Testis (tissue), 3 donors: ENCODE data around the gene ALG13. TPM values are rescaled to one million over a fixed set of nuclear protein-coding genes. Genes with fewer than 3 reads are reported as not detected.

Experiments used
- DNase-seq: peaks from one replicate; pipeline ENCODE4 v3.0.0-alpha.2; 2019
- H3K27ac ChIP-seq, 2 donors: fragments of 200-600 bp; sonication (generic); one replicate each; pipeline ENCODE4 v1.5.1; 2019
- H3K27me3 ChIP-seq: fragments of 200-600 bp; sonication (generic); one replicate; pipeline ENCODE4 v1.5.1; 2019
- H3K36me3 ChIP-seq: fragments of 200-600 bp; sonication (generic); one replicate; pipeline ENCODE4 v1.5.1; 2017; ENCODE audit warnings: low read depth; ENCODE audit errors: missing control alignments
- H3K4me1 ChIP-seq: fragments of 200-600 bp; sonication (generic); one replicate; pipeline ENCODE4 v1.5.1; 2019
- H3K4me3 ChIP-seq, 2 donors: fragments of 200-600 bp; sonication (generic); one replicate each; pipeline ENCODE4 v1.5.1; 2017 to 2019
- H3K9me3 ChIP-seq: fragments of 200-600 bp; sonication (generic); one replicate; pipeline ENCODE4 v1.5.1; 2017
- POLR2A ChIP-seq: fragments of 450-650 bp; IDR thresholded peaks from one replicate; pipeline ENCODE4 v1.6.1; 2017; ENCODE audit warnings: antibody characterized with exemption, mild to moderate bottlenecking, moderate library complexity
- WGBS, 2 donors: methylation state at CpG; one replicate each; pipeline ENCODE4 v1.1.5; 2018; 5-methylcytosine and 5-hydroxymethylcytosine counted together
- intact Hi-C: fragments of 100-400 bp; cut with DNase I; formaldehyde crosslinking; loops from one replicate; pipeline ENCODE4 v1.15.1; 2023; ENCODE audit warnings: low total_unique reads
- polyA plus RNA-seq: library from polyadenylated mRNA; stranded (reverse); fragments of 350-450 nt; fragmentation: Illumina TruSeq; extraction: RNeasy Lipid Tissue Mini Kit (QIAGEN cat#74804); gene quantifications from one replicate; pipeline ENCODE4 v1.2.3, GENCODE V29; 2014; ENCODE audit warnings: low read depth, low replicate concordance; ENCODE audit not compliant: insufficient read depth
- total RNA-seq, 2 donors: library from RNA; depleted of rRNA; stranded (reverse); fragments of >200 nt; gene quantifications; one replicate each; pipeline ENCODE4 v1.2.3, GENCODE V29; 2016
- TF ChIP-seq, protein P1 (sequence below), 3 experiments: fragments of 450-650 bp in 2 of 3; fragments of 200-600 bp in 1 of 3; sonication (generic) in 1 of 3; IDR thresholded peaks; one replicate each; pipeline ENCODE4 v1.5.1; 2016 to 2019; ENCODE audit warnings: antibody characterized with exemption in 3 of 3, mild to moderate bottlenecking in 2 of 3, moderate library complexity in 1 of 3

Gene ALG13
- total and polyA plus RNA-seq, 3 donors from 2014 or later: 43.9 to 164 (median 163) TPM

DNA sequence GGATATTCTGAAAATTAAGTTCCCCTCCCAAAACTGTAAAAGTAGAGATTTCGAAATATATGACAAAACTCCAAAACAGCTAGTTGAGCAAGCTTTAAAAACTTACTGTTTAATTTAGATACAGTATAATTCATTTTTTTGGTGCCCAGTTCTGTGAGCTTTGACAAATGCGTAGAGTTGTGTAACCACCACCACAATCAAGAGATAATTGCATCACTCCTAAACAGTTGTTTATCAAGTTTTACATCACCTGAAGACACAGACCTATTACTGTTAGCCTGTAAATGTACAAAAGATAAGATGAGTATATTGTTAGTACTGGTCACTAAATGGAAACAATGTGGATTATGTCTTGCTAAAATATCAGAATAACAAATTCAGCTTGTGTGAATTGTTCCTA lies 62.3 kb downstream of the ALG13 start:
- H3K4me1 ChIP-seq: no peaks in the 10 kb centered on the region
- no peaks in the 10 kb centered on the region for H3K9me3 ChIP-seq
- no peak overlapping the region for H3K4me3 ChIP-seq
- DNase-seq: no peak
- 85% methylated on average over 2 of the region's 2 CpGs for WGBS, 2 donors
- TF ChIP-seq POLR2A: no peak
- TF ChIP-seq, protein P1, sequence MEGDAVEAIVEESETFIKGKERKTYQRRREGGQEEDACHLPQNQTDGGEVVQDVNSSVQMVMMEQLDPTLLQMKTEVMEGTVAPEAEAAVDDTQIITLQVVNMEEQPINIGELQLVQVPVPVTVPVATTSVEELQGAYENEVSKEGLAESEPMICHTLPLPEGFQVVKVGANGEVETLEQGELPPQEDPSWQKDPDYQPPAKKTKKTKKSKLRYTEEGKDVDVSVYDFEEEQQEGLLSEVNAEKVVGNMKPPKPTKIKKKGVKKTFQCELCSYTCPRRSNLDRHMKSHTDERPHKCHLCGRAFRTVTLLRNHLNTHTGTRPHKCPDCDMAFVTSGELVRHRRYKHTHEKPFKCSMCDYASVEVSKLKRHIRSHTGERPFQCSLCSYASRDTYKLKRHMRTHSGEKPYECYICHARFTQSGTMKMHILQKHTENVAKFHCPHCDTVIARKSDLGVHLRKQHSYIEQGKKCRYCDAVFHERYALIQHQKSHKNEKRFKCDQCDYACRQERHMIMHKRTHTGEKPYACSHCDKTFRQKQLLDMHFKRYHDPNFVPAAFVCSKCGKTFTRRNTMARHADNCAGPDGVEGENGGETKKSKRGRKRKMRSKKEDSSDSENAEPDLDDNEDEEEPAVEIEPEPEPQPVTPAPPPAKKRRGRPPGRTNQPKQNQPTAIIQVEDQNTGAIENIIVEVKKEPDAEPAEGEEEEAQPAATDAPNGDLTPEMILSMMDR (IDR thresholded peaks at IDR 0.05): no peak
- H3K27ac ChIP-seq: no peak overlapping the region
- H3K36me3 ChIP-seq: no peaks in the 10 kb centered on the region
- H3K27me3 ChIP-seq: no peaks in the 10 kb centered on the region
- intact Hi-C loops: no loop called here

DNA sequence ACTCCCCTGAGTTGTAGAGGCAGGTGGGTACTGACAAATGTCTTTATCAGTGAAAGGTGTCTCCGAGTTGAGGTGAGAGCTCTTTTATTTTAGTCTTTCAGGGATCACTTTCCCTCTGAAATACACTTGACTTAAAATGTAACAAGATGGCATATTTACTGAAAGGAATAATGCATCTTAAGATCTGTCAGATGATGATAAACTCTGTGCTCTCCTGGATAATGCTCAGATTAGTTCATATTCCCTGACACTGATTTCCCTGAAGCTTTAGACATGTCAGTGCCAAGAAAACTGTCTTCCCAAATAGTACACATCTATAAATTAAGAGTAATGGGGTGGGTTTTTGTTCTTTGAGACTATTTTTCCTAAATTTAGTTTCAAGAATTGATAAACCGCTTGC lies 75.5 kb downstream of the ALG13 start:
- Histone ChIP-seq H3K36me3 (no peaks in the 10 kb centered on the region), H3K27me3 (no peaks in the 10 kb centered on the region), H3K9me3 (no peaks in the 10 kb centered on the region), H3K27ac (no peak overlapping the region), H3K4me1 (no peaks in the 10 kb centered on the region), H3K4me3 (no peak overlapping the region)
- no peak for DNase-seq
- no peak for TF ChIP-seq POLR2A
- TF ChIP-seq, protein P1 (IDR thresholded peaks at IDR 0.05): no peak
- intact Hi-C loops: no loop called here
- 93 to 96% methylated on average over 2 of the region's 2 CpGs for WGBS, 2 donors

DNA sequence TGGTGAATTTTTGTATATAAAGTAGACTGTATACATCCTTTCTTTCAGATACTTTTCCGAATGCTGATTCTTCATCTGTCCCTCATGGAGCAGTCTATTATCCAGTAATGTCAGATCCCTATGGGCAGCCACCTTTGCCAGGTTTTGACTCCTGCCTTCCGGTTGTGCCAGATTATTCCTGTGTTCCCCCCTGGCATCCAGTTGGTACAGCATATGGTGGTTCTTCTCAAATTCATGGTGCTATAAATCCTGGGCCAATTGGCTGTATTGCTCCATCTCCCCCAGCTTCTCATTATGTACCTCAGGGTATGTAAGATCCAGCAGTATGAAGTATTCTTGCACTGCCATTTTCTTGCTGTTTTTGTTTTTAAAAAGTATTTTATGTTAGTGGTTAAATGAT lies 78.7 kb downstream of the ALG13 start:
- 100% methylated on average over 2 of the region's 2 CpGs for WGBS, 2 donors
- Histone ChIP-seq H3K4me3 (no peak overlapping the region), H3K27me3 (no peaks in the 10 kb centered on the region), H3K9me3 (no peaks in the 10 kb centered on the region), H3K4me1 (no peaks in the 10 kb centered on the region), H3K36me3 (no peaks in the 10 kb centered on the region), H3K27ac (no peak overlapping the region)
- DNase-seq: no peak
- intact Hi-C loops: no loop called here
- TF ChIP-seq, protein P1 (IDR thresholded peaks at IDR 0.05): no peak
- TF ChIP-seq POLR2A: no peak

DNA sequence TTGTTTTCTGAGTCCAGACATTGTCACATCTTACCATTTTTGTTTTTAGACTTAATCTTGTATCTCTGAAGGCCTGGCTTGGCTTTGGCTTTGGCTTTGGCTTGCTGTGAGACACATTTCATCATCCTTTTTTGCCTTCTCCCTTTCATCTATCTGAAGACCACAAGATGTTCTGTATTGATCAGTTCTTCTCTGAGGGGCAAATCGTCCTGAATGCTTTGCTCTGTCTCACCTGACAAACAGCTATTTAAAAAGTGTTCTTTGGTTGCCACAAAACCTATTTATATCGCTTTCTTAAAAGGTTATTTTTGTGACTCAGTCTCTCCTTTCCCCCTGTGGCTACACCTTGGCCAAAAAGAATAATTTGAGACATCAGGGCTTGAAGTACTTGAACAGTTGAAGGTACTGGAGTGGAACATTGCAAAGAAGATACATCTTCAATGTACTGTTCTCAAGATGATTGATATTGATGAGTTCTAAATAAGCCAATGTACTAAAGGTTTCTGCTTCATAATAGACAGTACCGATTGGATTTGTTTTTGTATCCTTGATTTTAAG lies 80.7 kb downstream of the ALG13 start:
- intact Hi-C loops: no loop called here
- Histone ChIP-seq H3K4me3 (no peak overlapping the region), H3K36me3 (no peaks in the 10 kb centered on the region), H3K4me1 (no peaks in the 10 kb centered on the region), H3K9me3 (no peaks in the 10 kb centered on the region), H3K27ac (no peak overlapping the region), H3K27me3 (no peaks in the 10 kb centered on the region)
- TF ChIP-seq, protein P1 (IDR thresholded peaks at IDR 0.05): no peak
- TF ChIP-seq POLR2A: no peak
- 91 to 96% methylated on average over 3 of the region's 3 CpGs for WGBS, 2 donors
- no peak for DNase-seq

DNA sequence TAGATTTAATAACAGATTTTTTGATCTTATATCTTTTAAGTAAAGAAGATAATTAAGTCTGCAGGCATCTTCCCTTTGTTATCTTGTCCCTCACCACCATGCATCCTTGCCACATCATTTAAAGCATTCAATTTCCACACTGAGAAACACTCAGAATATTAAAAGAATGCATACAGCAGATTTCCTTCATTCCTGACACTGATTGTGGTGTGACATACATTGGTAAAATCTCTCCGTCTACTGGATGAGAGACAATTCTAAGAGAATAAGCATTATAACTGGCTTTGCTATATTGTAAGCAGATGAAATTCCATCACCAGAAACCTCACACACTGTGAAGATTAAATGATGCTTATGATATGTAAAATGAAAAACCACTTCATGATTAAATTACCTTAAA lies 97.6 kb downstream of the ALG13 start:
- 94 to 95% methylated on average over 1 of the region's 1 CpG for WGBS, 2 donors
- Histone ChIP-seq H3K4me3 (no peak overlapping the region), H3K27me3 (no peaks in the 10 kb centered on the region), H3K27ac (no peak overlapping the region), H3K9me3 (no peaks in the 10 kb centered on the region), H3K4me1 (no peaks in the 10 kb centered on the region), H3K36me3 (no peaks in the 10 kb centered on the region)
- intact Hi-C loops: no loop called here
- no peak for TF ChIP-seq POLR2A
- TF ChIP-seq, protein P1 (IDR thresholded peaks at IDR 0.05): no peak
- no peak for DNase-seq
